Measurements from ENCODE around the gene BEND3.

GRCh38 chr6:107114213-107114925 lies 946 bp downstream of the BEND3 start:
- TF ChIP-seq CTCF (IDR thresholded peaks at IDR 0.05) (peak; percentile 80 to 96 (median 90)), POLR2A (IDR thresholded peaks at IDR 0.05; ENCODE audit: low read depth) (no peak), POLR2AphosphoS5 (IDR thresholded peaks at IDR 0.05) (peak in 1 of 2 donors; percentile 53)

Measured in esophagus muscularis mucosa (tissue), 3 donors.